OCI-LY7 (cell line): ENCODE measurements around the gene SRSF10.

ENCODE experiments used
- CTCF ChIP-seq: fragments of 200-600 bp; sonication (generic); conservative IDR thresholded peaks from 2 replicates; pipeline ENCODE4 v1.5.1; 2014; ENCODE audit warnings: mild to moderate bottlenecking, antibody characterized with exemption, low read length, moderate library complexity, mixed read lengths
- EZH2phosphoT487 ChIP-seq: fragments of 200-600 bp; sonication (generic); IDR thresholded peaks from 2 replicates; pipeline ENCODE4 v1.6.1; 2018; ENCODE audit warnings: low read depth, borderline replicate concordance, mild to moderate bottlenecking, mixed run types, antibody characterized with exemption, low read length, moderate library complexity, mixed read lengths

- TF ChIP-seq CTCF: no peak
- TF ChIP-seq EZH2phosphoT487: no peak
Observed at GRCh38 chr1:23978805-23979204, 1.3 kb downstream of the SRSF10 start.
